ENCODE data around the gene POLR3B.

POLR3B gene

DNA sequence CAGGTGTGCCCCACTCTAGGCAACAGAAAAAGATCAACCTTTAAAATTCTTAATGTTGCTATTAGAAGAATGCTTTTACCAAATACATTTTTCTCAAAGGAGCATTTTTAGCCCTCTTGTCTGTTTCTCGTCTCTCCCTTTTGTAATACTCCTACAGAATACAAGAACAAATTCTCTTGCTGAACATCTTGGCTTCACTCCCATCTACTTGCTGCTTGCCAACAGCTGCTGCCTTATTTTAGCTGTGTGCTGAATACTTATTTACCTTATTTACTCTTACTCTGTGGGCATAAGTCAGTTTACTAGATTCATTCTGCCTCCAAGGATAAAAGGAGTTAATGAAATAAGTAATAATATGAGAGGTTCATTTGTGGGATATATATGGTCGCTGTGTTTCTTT, 70.8 kb downstream of the POLR3B start:
- TF ChIP-seq ZFX (IDR thresholded peaks at IDR 0.05): no peak
- TF ChIP-seq, protein P1, sequence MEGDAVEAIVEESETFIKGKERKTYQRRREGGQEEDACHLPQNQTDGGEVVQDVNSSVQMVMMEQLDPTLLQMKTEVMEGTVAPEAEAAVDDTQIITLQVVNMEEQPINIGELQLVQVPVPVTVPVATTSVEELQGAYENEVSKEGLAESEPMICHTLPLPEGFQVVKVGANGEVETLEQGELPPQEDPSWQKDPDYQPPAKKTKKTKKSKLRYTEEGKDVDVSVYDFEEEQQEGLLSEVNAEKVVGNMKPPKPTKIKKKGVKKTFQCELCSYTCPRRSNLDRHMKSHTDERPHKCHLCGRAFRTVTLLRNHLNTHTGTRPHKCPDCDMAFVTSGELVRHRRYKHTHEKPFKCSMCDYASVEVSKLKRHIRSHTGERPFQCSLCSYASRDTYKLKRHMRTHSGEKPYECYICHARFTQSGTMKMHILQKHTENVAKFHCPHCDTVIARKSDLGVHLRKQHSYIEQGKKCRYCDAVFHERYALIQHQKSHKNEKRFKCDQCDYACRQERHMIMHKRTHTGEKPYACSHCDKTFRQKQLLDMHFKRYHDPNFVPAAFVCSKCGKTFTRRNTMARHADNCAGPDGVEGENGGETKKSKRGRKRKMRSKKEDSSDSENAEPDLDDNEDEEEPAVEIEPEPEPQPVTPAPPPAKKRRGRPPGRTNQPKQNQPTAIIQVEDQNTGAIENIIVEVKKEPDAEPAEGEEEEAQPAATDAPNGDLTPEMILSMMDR (conservative IDR thresholded peaks at IDR 0.05): no peak
- H3K27ac ChIP-seq: no peak overlapping the region

DNA sequence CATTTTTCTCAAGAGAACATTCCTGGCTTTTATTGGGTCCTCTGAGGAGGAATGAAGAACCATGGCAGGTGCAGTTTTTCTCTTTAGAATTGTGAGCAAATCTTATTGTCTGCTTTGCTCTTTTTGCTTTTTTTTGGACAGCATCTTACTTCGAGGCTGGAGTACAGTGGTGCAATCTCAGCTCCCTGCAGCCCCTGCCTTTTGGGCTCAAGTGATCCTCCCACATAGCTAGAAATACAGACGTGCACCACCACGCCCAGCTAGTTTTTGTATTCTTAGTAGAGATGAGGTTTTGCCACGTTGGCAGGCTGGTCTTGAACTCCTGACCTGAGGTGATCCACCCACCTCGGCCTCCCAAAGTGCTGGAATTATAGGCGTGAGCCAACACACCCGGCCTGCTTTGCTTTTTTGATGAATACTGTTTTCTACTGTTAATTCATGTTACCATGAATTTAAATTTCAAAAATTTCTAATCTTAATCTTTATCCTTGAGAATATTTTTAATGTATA, 71.5 kb downstream of the POLR3B start:
- H3K27ac ChIP-seq: no peak overlapping the region
- TF ChIP-seq, protein P1 (conservative IDR thresholded peaks at IDR 0.05): no peak
- TF ChIP-seq ZFX (IDR thresholded peaks at IDR 0.05): no peak

DNA sequence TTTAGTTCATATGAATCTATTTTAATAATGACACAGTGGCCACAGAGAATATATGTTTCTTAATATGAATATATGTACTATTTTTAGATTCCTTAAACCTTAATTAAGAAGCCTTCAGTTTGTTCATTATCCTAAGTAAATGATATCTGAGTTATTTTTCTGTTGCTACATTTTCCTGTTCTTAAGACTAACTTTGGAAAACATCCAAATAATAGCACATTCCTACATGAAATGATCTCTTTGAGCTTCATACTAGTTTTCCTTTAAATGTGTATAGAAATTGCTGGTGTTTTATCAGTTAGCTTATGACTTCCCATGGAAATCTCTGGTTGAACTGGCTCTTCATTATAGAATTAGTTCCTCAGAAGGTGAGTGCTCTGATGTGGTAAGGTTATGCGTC, 72.1 kb downstream of the POLR3B start:
- H3K27ac ChIP-seq: no peak overlapping the region
- no peak for TF ChIP-seq ZFX (IDR thresholded peaks at IDR 0.05)
- TF ChIP-seq, protein P1 (conservative IDR thresholded peaks at IDR 0.05): no peak

DNA sequence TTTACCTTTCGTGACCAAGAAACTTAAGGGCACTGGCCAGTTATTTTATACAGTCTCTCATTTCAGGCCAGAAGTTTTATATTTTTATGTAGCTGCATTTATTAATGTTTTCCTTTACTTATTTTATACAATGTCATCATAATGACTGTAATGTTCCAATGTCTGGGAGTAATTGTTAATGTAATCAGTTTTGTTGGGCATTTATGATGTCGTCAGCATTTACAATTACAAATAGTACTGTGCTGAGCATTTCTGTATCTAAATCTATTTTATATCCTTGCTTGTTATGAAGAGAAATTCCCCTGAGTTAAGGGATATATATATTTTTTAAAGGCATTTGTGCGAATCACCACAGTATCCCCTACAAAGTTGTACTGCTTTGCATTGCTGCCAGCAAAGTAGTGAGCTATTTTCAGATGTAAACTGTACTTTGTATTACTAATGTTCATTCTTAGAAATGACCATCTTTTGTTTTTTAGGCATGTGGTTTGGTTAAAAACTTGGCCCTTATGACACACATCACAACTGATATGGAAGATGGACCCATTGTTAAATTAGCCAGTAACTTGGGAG, 74.4 kb downstream of the POLR3B start:
- TF ChIP-seq ZFX (IDR thresholded peaks at IDR 0.05): no peak
- TF ChIP-seq, protein P1 (conservative IDR thresholded peaks at IDR 0.05): no peak
- no peak overlapping the region for H3K27ac ChIP-seq

DNA sequence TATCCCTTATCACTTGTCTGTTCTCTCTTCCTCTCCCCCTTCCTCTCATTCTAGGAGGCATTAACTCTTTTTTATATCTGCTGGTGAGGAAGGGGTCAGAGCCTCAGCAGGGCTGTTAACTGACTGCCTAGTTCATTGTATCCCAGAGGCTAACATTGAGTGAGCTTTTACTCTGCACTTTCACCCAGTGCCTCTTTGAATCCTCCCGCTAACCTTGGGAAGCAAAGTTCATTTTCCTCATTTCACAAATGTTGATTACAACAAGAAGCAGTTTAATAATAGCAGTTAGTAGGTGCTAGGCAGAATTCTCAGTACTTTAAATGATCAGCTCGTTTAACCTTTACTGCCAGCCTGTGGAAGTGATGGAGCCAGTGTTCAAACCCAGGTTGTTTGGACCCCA, 75.5 kb downstream of the POLR3B start:
- H3K27ac ChIP-seq: no peak overlapping the region
- no peak for TF ChIP-seq ZFX (IDR thresholded peaks at IDR 0.05)
- TF ChIP-seq, protein P1 (conservative IDR thresholded peaks at IDR 0.05): no peak

DNA sequence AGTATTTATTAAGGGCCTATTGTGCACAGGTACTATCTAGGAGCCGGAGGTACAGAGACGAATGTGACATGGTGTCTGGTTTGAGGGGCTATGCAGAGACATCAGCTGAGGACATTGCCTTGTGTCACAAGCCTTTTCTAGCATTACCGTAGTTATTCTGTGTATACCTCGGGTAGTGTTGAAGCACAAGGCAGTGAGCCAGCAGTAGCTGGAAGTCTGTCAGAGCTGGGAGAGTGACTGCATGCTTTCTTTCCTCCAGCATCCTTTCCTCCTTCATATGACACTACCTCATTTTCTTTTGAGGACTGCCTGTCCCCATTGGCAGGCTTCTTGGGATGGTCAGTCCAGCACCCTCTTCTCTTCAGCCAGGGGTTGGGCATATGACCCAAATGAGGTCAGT, 77.0 kb downstream of the POLR3B start:
- no peak overlapping the region for H3K27ac ChIP-seq
- TF ChIP-seq ZFX (IDR thresholded peaks at IDR 0.05): no peak
- TF ChIP-seq, protein P1 (conservative IDR thresholded peaks at IDR 0.05): no peak

DNA sequence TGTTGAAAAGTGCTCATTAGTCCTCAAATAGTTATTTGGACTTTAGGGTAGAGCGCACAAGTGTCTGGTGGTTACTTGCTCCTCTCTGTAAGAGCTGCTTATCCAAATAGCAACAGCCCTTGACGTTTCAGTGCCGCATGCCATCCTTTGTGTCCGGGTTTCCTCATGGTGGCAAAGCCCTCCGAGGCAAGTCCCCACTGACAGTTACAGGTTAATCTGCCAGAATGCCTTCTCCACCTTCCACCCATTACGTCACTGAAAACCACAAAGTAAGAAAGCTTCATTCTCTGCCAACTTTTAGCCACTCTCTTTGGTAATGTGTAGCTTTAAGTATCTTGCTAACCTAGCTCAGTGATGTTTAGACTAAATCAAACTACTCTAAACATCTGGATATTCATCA, 78.6 kb downstream of the POLR3B start:
- no peak for TF ChIP-seq ZFX (IDR thresholded peaks at IDR 0.05)
- TF ChIP-seq, protein P1 (conservative IDR thresholded peaks at IDR 0.05): no peak
- no peak overlapping the region for H3K27ac ChIP-seq

Measured in C4-2B (cell line).